DOHH2 (cell line): ENCODE measurements around the gene RPTOR.

ENCODE experiments used
- EZH2phosphoT487 ChIP-seq: fragments of 200-600 bp; sonication (generic); IDR thresholded peaks from 2 replicates; pipeline ENCODE4 v1.6.1; 2017; ENCODE audit warnings: borderline replicate concordance, mild to moderate bottlenecking, antibody characterized with exemption, low read length, moderate library complexity, mixed read lengths
- TF ChIP-seq, protein P1 (sequence below): fragments of 200-600 bp; sonication (generic); IDR thresholded peaks from one replicate; pipeline ENCODE4 v1.5.1; 2014; ENCODE audit warnings: antibody characterized with exemption, mild to moderate bottlenecking, low read depth, low read length; ENCODE audit not compliant: poor library complexity, severe bottlenecking

- TF ChIP-seq, protein P1, sequence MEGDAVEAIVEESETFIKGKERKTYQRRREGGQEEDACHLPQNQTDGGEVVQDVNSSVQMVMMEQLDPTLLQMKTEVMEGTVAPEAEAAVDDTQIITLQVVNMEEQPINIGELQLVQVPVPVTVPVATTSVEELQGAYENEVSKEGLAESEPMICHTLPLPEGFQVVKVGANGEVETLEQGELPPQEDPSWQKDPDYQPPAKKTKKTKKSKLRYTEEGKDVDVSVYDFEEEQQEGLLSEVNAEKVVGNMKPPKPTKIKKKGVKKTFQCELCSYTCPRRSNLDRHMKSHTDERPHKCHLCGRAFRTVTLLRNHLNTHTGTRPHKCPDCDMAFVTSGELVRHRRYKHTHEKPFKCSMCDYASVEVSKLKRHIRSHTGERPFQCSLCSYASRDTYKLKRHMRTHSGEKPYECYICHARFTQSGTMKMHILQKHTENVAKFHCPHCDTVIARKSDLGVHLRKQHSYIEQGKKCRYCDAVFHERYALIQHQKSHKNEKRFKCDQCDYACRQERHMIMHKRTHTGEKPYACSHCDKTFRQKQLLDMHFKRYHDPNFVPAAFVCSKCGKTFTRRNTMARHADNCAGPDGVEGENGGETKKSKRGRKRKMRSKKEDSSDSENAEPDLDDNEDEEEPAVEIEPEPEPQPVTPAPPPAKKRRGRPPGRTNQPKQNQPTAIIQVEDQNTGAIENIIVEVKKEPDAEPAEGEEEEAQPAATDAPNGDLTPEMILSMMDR = no peak
- no peak for TF ChIP-seq EZH2phosphoT487
Measured at GRCh38 chr17:80588702-80589383, 44.2 kb downstream of the RPTOR start.
